Epidermal melanocyte (primary cell): ENCODE data around the gene ATP8A1.

Experiments used
- DNase-seq: peaks from one replicate; pipeline ENCODE4 v3.0.0; 2011; ENCODE audit warnings: low spot score; ENCODE audit not compliant: insufficient read length

Gene ATP8A1

GRCh38 chr4:42574870-42575430 lies 82.0 kb downstream of the ATP8A1 start:
- DNase-seq, result no peak

GRCh38 chr4:42573249-42573648 lies 83.7 kb downstream of the ATP8A1 start:
- no peak for DNase-seq

GRCh38 chr4:42570221-42570620 lies 86.7 kb downstream of the ATP8A1 start:
- DNase-seq, result no peak

- peak; percentile 50 for DNase-seq
These were observed 88.2 kb downstream of the ATP8A1 start for GRCh38 chr4:42568610-42569207.

- DNase-seq, result no peak
These were observed 90.1 kb downstream of the ATP8A1 start for GRCh38 chr4:42566835-42567234.

GRCh38 chr4:42562016-42562415 lies 94.9 kb downstream of the ATP8A1 start:
- DNase-seq, result no peak

GRCh38 chr4:42561031-42561430 lies 95.9 kb downstream of the ATP8A1 start:
- DNase-seq, result no peak

- DNase-seq, result no peak
These were observed 96.4 kb downstream of the ATP8A1 start for GRCh38 chr4:42560467-42560861.

- no peak for DNase-seq
These were observed 98.7 kb downstream of the ATP8A1 start for GRCh38 chr4:42558156-42558555.

GRCh38 chr4:42555828-42556227 lies 101.1 kb downstream of the ATP8A1 start:
- no peak for DNase-seq

- DNase-seq, result no peak
These were observed 102.8 kb downstream of the ATP8A1 start for GRCh38 chr4:42554072-42554471.

- DNase-seq, result no peak
These were observed 107.0 kb downstream of the ATP8A1 start for GRCh38 chr4:42549896-42550295.

GRCh38 chr4:42547805-42548204 lies 109.1 kb downstream of the ATP8A1 start:
- no peak for DNase-seq

GRCh38 chr4:42543762-42544161 lies 113.1 kb downstream of the ATP8A1 start:
- no peak for DNase-seq

- no peak for DNase-seq
These were observed 113.8 kb downstream of the ATP8A1 start for GRCh38 chr4:42543126-42543525.

GRCh38 chr4:42541647-42542046 lies 115.3 kb downstream of the ATP8A1 start:
- no peak for DNase-seq

GRCh38 chr4:42533042-42533441 lies 123.9 kb downstream of the ATP8A1 start:
- no peak for DNase-seq

GRCh38 chr4:42531341-42532030 lies 125.4 kb downstream of the ATP8A1 start:
- DNase-seq, result no peak

- DNase-seq, result no peak
These were observed 133.7 kb downstream of the ATP8A1 start for GRCh38 chr4:42523066-42523718.

- no peak for DNase-seq
These were observed 137.0 kb downstream of the ATP8A1 start for GRCh38 chr4:42519803-42520417.

- peak; percentile 19 for DNase-seq
These were observed 141.6 kb downstream of the ATP8A1 start for GRCh38 chr4:42515156-42515884.
